Activated T-helper 1 cell treated with anti-CD3 and anti-CD28 coated beads, Interleukin-2, amount 50 U/mL, for 16 hours (primary cell): ENCODE measurements around the gene WNT7B.

Source experiments
- DNase-seq, 2 donors: peaks; one replicate each; pipeline ENCODE4 v3.0.0-alpha.2; 2020; ENCODE audit warnings: low read depth in 1 of 2, low spot score in 1 of 2

WNT7B gene

DNA sequence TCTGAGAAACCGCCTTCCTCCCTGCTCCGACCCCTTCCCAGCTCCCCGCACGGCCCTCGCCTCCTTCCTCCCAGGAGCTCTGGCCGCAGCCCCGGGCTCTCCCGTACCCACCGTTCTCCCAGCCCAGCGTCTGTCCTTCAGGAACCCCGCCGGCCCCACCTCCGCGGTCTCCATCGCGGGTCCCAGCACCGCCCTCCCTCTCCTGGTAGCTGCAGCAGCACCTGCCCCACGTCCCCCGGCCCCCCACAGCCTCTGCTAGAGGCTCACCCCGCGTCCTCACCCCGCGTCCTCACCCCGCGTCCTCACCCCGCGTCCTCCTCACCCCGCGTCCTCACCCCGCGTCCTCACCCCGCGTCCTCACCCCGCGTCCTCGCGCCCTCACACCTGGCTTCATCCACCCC, 85.9 kb downstream of the WNT7B start:
- no peak for DNase-seq

DNA sequence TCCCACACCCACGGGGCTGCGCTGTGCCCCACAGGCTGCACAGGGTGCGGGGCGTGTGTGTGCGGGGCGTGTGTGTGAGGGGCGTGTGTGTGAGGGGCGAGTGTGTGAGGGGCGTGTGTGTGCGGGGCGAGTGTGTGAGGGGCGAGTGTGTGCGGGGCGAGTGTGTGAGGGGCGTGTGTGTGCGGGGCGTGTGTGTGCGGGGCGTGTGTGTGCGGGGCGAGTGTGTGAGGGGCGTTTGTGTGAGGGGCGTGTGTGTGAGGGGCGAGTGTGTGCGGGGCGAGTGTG, 86.7 kb downstream of the WNT7B start:
- DNase-seq, result no peak

DNA sequence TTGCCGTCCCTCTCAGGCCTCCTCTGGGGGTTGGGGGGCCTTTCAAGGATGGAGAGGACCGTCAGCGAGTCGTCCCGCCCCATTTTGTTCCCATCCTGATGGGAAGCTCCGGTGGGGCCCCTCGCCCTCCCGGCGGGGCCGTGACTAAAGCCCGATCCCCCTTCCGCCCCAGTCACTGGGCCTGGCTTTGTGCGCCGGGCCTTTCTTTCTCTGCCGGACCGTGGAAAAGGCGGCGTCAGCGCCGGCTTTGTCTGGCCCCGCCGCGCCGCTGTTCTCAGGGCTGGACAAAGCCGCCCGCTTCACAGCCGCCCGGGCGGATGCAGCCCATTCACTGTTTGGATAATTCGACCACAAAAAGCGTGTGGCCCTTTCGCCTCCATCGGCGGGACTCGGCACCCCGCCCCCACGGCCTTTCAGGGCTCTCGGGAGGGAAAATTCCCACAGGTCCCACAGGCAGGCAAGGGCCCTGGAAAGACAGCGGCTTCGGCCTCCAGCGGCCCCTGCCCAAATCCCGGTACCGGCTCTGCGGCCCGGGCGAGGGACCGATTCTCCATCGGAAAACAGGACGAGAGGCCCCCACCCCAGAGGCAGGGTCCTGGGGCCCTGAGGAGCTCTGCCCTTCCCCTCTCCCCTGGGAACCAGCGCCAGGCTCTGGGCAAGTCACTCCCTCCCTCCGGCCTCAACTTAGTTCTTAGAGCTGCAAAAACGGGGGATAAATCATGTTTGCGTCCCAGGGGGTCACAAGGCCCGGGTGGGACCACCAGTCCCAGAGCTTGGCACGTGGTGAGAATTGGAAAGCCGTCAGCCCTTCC, 87.2 kb downstream of the WNT7B start:
- no peak for DNase-seq

DNA sequence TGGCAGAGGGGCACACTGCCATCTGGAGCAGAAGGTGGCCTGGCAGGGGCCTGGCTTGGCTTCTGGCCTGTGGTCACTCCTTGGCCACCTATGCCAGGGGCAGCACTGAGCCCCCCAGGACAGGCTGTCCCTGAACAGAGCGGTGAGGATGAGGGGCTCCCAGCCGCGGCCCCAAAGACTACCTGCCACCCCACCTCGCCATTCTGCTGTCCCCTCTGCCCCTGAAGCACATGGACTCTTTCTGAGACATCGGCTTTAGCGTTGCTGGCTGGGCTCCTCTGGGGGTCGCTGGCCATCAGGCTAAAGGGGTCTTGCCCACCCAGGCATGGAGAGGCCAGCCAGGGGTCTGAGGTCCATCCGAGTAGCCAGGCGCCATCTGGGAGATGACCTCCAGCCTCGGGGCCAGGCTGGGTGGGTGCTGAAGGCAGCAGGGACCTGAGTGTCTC, 87.8 kb downstream of the WNT7B start:
- DNase-seq, result no peak

DNA sequence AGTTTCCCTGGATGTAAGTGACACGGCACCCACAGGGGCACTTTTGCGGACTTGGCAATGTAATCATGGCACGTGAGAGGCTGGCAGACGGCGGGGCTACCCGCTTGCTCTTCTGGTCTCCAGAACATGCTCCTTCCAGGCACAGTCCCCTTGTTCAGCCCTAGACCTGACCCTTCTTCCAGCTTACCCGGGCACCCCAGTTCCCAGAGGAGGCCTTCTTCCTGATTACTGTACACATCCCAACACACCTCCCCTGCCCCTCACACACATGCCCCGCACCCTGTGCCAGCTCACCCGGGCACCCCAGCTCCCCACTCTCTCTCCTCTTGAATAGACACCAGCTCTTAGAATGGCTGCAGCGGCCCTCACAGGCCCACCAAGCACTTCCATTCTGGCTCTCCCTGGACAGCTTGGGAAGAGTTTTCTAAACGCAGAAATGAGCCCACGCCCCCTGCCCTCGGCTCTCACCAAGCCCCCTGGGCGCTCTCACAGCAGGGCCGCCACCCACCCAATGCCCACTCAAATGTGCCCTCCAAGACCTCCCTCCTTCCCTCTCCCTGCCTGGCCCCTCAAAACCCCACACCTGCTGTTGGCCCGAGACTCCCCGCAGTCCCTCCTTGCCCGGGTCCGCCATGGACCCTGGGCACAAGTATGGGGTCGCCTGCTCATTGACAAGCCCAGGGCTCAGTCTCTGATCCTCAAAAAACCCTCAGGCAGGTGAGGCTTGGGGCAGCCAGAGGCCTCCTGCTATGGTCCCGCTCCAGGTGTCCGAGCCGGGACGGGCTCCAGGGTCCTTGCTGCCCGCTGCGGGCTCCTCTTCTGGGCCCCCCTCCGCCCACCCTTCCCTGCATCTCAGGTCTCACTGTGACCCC, 88.5 kb downstream of the WNT7B start:
- no peak for DNase-seq

DNA sequence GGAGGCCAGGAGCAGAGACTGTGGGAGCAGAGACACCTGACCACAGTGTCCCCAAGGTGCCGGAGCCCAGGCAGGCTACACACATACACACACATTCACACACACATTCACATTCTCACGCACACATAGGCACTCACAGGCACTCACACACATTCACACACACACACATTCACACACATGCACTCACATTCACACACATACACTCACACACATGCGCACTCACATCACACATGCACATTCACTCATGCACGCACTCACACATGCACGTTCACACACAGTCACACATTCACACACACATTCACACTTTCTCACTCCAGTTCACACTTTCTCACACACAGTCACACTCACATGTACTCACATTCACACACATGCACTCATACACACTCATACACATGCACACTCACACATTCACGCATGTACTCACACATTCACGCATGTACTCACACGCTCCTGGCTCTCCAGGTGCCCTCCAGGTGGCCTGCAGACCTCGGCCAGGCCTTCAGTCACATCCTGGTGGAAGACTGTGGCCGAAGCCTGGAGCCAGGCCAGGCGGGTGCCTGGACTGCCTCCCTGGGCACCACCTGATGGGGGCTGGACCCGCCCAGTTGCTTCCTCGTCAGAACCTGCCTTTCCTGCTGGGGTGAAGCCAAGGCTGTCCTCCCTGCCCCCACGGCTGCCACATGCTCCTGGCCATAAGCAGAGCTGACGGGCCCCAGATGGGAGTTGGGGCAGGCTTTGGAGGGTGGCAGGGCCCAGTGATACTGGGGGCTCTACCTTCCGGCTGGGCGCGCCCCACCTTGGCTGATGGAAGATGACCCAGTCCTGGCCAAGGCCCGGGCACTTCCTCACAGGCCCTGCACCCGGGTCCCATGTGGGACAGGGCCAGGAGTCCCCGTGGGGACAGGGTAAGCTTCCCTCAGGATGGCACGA, 89.5 kb downstream of the WNT7B start:
- no peak for DNase-seq

DNA sequence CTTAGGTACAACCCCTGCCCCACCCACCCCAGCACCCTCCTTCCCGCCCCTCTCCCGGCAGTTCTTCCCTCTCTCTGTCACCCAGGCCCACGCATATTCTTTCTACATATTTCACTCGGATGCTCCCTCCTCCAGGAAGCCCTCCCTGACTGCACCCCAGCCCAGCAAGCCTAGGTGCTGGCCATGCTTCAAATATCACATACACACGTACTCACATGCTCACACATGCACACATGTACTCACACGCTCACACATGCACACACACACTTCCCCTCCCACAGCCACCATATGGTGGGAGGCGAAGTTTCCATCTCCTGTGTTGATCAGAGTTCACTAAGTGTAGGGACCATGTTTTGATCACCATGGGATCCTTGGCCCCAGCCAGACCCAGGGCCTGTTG, 90.4 kb downstream of the WNT7B start:
- no peak for DNase-seq

DNA sequence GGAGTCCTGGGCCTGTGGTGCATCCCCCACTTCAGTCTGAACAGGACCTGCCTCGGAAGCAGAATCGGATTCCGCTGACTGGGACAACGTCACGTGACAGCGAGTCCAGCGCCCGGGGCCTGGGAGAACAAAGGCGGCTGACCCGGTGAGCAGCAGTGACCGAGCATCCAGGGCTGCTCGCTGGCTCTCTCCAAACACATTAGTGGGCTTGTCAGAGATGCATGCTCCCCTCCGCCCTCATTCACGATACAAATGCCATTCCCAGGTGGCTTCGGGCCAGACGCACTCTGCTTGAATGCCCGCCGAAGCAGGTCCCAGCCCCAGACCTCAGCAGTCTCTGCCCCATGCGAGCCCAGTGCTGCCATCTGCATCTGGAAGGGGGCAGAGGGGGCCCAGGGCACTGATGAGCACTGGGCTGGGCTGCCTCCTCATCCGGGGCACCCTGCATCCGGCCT, 91.0 kb downstream of the WNT7B start:
- DNase-seq, result no peak

DNA sequence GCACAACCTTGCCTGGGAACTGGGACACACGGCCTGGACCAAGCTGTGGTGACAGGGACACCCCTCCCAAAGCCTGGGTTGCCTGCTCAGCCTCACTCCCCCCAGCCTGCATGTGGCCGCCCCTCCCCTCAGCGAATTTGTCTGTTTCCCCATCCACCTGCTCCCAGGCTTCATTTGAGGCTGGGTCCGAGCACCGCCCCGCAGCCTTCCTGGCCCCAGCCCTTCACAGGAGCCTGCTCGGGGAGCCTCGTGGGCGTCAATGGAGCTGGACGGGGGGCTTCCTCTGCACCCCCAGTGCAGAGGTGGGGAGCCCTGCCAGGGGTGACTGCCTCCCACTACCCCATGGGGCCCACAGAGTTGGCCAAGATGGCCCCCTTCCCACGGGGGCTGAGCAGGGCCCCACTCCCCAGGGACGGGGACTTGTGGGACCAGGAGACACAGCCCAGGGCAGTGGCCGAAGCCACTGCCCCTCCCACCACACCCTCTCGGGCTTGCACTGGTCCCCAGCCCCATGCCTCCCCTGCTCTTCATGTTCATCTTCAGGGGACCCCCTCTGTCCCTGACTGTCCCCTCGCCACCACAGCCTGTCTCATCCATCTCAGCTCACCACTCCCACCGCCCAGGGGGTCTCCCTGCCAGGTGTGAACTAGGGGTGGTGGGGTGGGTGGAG, 91.7 kb downstream of the WNT7B start:
- DNase-seq, result no peak

DNA sequence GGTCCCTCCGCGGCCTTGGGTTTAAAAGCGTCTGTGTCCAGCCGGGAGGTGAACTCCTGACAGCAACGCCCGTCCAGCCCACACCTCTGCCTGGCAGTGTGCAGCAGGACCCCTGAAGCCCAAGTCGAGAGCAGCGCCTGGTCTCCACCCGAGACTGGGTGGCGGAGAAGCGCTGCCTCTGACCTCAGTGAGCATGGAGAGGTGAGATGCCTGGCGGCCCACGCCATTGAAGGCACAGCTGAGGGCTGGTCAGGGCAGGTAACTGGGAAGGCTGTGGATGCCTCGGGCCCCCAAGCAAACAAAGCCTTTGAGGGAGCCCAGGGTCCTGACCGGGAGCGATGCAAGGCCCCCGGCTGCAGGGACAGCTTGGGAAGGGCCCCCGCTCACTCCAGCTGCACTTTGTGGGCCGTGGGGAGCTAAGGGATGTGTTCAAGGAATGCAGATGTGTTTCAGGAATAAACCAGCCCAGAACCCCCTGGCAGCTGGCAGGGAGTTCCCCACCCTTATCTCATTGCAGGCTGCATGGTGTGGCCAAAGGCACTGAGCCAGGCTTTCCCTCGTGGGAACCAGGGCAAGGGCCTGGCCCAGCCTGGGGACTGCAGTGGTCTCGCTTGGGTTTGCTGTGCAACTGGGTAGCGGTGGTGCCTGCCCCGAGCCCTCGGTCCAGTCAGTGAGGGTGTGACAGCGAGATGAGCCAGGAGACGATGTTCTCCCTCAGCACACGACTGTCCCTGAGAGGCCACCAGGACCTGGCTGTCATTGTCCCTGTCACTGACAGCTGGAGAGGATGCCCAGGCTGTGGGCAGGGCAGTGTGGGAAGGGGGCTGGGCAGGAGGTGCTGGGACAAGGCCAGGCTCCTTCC, 92.5 kb downstream of the WNT7B start:
- no peak for DNase-seq

DNA sequence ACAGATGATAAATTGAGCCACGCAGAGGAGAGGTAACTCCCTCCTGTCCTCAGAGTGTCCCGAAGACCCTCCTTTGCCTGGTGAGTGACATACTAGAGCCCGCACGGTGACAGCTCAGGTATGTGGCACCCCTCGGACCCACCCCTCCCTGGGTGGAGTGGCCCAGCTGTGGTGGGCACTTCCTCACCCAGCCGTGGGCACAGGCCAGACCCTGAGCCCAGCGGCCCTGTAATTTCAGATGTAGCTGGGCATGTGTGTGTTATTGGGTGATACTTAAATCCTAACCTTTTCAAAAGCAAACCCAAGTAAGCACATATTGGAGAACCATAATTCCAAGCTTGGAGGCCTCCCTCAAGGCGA, 93.2 kb downstream of the WNT7B start:
- DNase-seq, result no peak

DNA sequence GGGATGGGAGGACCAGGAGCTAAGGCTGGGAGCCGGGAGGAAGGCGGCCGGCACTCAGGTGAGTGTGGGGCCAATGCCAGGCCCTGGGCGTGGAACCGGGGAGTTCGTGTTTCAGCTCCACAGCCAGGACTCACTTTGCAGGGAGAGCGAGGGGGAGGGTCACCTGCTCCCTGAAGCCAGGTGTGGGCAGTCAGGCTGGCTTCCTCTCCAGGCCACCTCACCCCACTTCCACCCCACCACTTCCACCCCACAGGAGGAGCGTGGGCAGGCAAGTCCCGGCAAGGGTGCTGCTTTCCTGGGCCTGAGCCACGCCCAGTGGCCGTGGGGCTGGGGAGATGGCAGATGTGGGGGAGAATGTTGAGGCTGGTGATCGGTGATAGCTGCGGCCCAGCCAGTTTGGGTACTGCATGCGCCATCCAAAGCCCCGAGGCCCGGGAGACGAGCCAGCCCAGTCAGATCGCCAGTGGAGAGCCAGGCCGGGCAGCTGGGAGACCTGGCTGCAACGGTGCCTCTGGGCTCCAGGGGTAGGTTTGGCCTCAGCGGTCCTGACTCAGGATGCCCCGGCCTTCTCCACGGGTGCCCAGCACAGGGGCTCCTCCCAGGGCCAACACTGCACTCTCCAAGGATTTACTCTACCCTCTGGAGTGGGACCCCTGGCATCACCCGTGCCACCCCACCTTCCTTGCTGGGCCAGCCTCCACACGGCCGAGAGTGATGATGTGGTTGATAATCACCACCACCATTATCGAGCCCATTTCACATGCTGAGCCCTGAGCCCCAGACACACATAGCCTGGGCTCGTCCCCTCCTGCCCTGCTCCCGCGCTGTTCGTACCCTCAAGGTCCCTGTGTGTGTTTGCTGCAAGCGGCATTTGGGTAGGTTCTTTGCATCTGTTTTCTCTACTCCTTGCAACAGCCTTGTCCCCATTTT, 93.8 kb downstream of the WNT7B start:
- no peak for DNase-seq

DNA sequence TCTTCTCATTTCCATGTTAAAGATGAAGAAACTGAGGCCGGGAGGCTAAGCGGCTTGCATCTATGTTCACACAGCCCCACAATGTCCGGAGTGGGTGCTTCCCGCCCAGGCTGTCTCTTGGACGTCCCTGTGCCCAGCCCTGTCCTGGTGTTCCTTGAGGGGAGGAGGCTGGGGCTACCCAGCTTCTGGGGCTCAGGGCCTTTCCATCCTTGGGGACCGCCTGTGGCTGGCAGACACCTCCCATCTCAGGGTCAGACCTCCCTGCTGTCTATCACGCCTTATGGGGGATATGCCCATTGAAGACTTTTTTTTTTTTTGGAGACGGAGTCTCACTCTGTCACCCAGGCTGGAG, 95.5 kb downstream of the WNT7B start:
- no peak for DNase-seq

DNA sequence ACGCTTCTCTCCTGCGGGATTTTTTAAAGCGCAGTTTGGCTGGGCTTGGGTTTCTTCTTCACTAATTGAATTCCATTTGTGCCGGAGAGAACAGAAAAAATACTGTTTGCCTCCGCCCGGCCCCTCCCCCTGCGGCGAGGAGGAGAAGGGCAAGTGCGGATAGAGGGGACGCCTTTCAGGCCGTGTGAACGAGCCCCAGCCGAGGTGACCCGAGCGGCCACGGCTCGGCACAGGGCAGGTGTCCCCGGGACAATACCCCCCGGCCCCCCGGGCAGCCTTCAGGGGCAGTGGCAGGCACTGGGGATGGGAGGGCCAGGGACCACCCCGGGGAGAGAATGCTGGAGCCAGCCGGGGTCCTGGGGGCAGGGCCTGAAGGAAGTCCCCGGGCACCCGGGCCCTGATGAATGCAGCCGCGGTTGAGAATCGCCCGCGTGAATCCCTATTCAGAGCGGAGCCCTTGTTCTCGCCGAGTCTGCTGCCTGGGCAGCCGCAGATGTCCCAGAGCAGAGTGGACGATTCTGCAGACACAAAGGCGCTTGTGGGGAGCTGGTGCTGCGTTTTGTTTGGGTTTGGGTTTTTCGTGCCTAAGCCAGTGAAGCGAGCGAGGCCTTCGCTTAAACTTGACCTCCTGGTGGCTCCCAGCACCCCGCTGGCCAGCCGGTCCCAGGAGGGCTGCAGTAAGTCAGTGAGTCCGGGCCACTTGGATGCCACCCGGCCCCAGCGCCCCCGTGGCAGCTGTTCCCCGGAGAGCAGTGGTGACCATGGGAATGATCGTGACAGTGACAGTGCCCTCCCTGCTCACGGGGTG, 96.0 kb downstream of the WNT7B start:
- no peak for DNase-seq

DNA sequence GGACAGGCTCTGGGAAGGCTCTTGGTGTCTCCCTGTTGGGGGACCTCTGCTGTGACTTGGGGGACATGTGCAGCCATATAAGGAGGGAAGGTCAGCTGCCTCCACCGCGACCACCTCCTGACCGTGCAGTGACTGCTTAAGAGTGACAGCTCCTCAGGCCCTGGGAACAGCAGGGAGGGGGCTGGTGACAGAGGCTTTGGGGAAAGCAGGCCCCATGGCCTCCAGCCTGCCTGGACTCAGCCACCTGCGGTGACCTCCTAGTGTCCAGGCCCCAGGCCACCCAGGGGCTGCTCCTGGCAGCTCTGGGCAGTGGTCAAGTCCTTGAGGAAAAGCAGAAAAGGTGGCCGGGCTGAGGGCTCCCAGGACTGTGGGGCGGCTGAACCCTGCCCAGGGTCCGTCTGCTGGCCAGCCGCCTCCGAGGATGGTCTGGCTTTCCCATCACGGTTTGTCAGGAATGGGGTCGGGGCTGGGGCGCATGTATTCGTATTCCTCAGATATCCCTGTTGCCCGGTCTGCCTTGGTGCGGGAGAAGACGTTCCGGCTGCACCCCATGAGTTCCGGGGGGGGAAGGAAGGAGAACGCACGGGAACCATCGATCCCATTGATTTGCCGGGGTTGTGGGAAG, 96.8 kb downstream of the WNT7B start:
- no peak for DNase-seq

DNA sequence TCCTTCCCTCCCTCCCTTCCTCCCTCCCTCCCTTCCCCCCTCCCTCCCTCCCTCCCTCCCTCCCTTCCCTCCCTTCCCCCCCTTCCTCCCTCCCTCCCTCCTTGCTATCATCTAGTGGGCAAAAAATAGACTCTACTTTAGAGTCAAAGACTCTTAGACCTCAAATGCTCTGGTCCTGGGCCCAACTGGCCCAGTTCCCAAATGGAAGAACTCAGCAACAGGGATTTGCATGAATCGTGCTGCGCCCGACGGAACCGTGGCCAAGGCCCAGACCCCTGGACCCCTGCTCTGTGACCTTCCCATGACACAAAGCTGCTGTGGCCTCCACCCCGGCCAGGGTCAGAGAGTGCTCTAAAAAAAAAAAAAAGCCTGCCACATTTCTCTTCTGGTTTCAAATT, 97.4 kb downstream of the WNT7B start:
- no peak for DNase-seq

DNA sequence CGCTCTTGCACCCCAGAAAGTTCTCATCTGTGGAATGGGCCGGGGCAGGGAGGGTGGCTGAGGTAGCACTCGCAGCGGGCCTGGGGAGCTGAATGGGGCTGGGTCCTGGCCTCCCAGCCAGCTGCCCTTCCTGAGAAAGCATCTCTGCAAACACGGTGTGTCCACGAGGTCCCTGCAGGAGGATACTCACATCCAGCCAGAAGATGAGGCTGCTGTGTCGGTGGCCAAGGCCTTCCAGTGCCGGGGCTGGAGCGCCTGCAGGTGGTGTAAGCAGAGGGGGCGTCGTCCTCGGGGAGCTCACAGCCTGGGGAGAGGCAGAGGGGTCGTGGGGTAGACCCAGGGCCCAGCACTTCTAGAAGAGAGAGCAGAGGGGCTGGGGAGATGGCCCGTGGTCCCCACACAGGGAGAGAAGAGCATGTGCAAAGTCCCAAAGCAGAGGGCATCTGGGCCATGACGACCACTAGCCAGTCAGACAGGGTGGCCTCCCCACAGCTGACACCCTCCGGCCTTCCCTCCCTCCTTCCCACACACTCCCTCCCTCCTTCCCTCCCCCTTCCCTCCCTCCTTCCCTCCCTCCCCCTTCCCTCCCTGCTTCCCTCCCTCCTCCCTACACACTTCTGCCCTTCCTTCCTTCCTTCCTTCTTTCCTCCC, 97.9 kb downstream of the WNT7B start:
- no peak for DNase-seq
